ENCODE results near the gene NETO2.

GRCh38 chr16:47061204-47061603 lies 82.5 kb downstream of the NETO2 start:
- no peak for TF ChIP-seq CTCF (conservative IDR thresholded peaks at IDR 0.05 in 1 of 2, IDR thresholded peaks at IDR 0.05 in 1 of 2; ENCODE audit: extremely low read depth in 1 of 2, insufficient read depth in 1 of 2, low read depth in 1 of 2, low read length in 2 of 2)
- TF ChIP-seq EZH2 (IDR thresholded peaks at IDR 0.05; ENCODE audit: borderline replicate concordance, low read length): no peak
